WTC11 (cell line): Measurements from ENCODE around the gene CABP7. TPM values are rescaled to one million over a fixed set of nuclear protein-coding genes. Genes with fewer than 3 reads are reported as not detected.

Experiments used
- ATAC-seq: fragments of 200-7000 bp; cut with Tn5 transposase; 2 replicates; pipeline ENCODE4 v1.10.0; 2021; ENCODE audit warnings: mild to moderate bottlenecking, moderate library complexity
- CTCF ChIA-PET: fragments of 300-600 bp; sonication (Branson Sonifier 250); formaldehyde crosslinking; loops from one replicate; lab custom pipeline; 2021; ENCODE audit warnings: antibody characterized with exemption; lab: Charles Lee
- POLR2A ChIA-PET: fragments of 350-600 bp; sonication (Branson Sonifier 250); formaldehyde crosslinking; loops from one replicate; lab custom pipeline; 2021; ENCODE audit warnings: antibody characterized with exemption; lab: Charles Lee
- DNase-seq: peaks from one replicate; pipeline ENCODE4 v3.0.0; 2021; ENCODE audit warnings: low spot score
- H3K27ac Mint-ChIP-seq: 2 replicates; pipeline ENCODE4 v1.8.0; 2021; ENCODE audit warnings: mixed read lengths
- H3K27me3 Mint-ChIP-seq: 2 replicates; pipeline ENCODE4 v1.8.0; 2021; ENCODE audit warnings: low read depth, mild to moderate bottlenecking, moderate library complexity, mixed read lengths
- H3K36me3 Mint-ChIP-seq: 2 replicates; pipeline ENCODE4 v1.8.0; 2021; ENCODE audit warnings: mixed read lengths
- H3K4me1 Mint-ChIP-seq: 2 replicates; pipeline ENCODE4 v1.8.0; 2022; ENCODE audit warnings: mixed read lengths
- H3K4me3 Mint-ChIP-seq: 2 replicates; pipeline ENCODE4 v1.8.0; 2021; ENCODE audit warnings: mild to moderate bottlenecking, moderate library complexity, mixed read lengths
- H3K9me3 Mint-ChIP-seq: 2 replicates; pipeline ENCODE4 v1.8.0; 2021; ENCODE audit warnings: mixed read lengths
- ATF6 ChIP-seq: sonication (generic); formaldehyde crosslinking; IDR thresholded peaks from 2 replicates; pipeline ENCODE4 v1.8.1; 2023; ENCODE audit warnings: mild to moderate bottlenecking, missing genetic modification reagents
- CTCF ChIP-seq: fragments of 200-600 bp; IDR thresholded peaks from 2 replicates; pipeline ENCODE4 v1.8.0; 2022; ENCODE audit warnings: antibody characterized with exemption
- ELF4 ChIP-seq: sonication (generic); formaldehyde crosslinking; IDR thresholded peaks from 2 replicates; pipeline ENCODE4 v1.8.1; 2022; ENCODE audit warnings: low read depth, mild to moderate bottlenecking, moderate library complexity, missing genetic modification reagents
- ESRRA ChIP-seq: sonication (generic); formaldehyde crosslinking; IDR thresholded peaks from 2 replicates; pipeline ENCODE4 v1.8.1; 2022; ENCODE audit warnings: mild to moderate bottlenecking, missing genetic modification reagents, borderline replicate concordance
- FOXK1 ChIP-seq: sonication (generic); formaldehyde crosslinking; IDR thresholded peaks from 2 replicates; pipeline ENCODE4 v1.8.0; 2022; ENCODE audit warnings: mild to moderate bottlenecking, moderate library complexity, missing genetic modification reagents
- MLX ChIP-seq: sonication (generic); formaldehyde crosslinking; IDR thresholded peaks from 2 replicates; pipeline ENCODE4 v1.8.1; 2023; ENCODE audit warnings: mild to moderate bottlenecking, missing genetic modification reagents, moderate library complexity
- MXD4 ChIP-seq: fragments of 250-450 bp; sonication (Bioruptor Pico); IDR thresholded peaks from 2 replicates; pipeline ENCODE4 v1.8.0; 2021; ENCODE audit warnings: mild to moderate bottlenecking, moderate library complexity, borderline replicate concordance
- NFYB ChIP-seq: sonication (generic); formaldehyde crosslinking; conservative IDR thresholded peaks from 2 replicates; pipeline ENCODE4 v1.8.0; 2022; ENCODE audit warnings: low read depth, missing genetic modification reagents
- NR3C1 ChIP-seq: sonication (generic); formaldehyde crosslinking; conservative IDR thresholded peaks from 2 replicates; pipeline ENCODE4 v1.8.1; 2023; ENCODE audit warnings: low read depth, mild to moderate bottlenecking, missing genetic modification reagents
- PRDM15 ChIP-seq: sonication (generic); formaldehyde crosslinking; IDR thresholded peaks from 2 replicates; pipeline ENCODE4 v1.8.0; 2022; ENCODE audit warnings: missing genetic modification reagents
- RORB ChIP-seq: fragments of 250-450 bp; sonication (Bioruptor Pico); IDR thresholded peaks from 2 replicates; pipeline ENCODE4 v1.9.0; 2021; ENCODE audit warnings: mild to moderate bottlenecking
- TCF7 ChIP-seq: sonication (generic); formaldehyde crosslinking; IDR thresholded peaks from 2 replicates; pipeline ENCODE4 v1.8.0; 2022; ENCODE audit warnings: mild to moderate bottlenecking, low read depth, missing genetic modification reagents, moderate library complexity
- TEAD4 ChIP-seq: sonication (generic); formaldehyde crosslinking; IDR thresholded peaks from 2 replicates; pipeline ENCODE4 v1.8.0; 2022; ENCODE audit warnings: mild to moderate bottlenecking, missing genetic modification reagents
- TP53 ChIP-seq: sonication (generic); formaldehyde crosslinking; IDR thresholded peaks from 2 replicates; pipeline ENCODE4 v1.8.1; 2023; ENCODE audit warnings: mild to moderate bottlenecking, missing genetic modification reagents
- ZBTB43 ChIP-seq: sonication (generic); formaldehyde crosslinking; IDR thresholded peaks from 2 replicates; pipeline ENCODE4 v1.8.1; 2023; ENCODE audit warnings: mild to moderate bottlenecking, missing genetic modification reagents
- ZNF138 ChIP-seq: sonication (generic); formaldehyde crosslinking; conservative IDR thresholded peaks from 2 replicates; pipeline ENCODE4 v1.8.1; 2022; ENCODE audit warnings: mild to moderate bottlenecking, moderate library complexity, missing genetic modification reagents
- ZNF263 ChIP-seq: sonication (generic); formaldehyde crosslinking; IDR thresholded peaks from 2 replicates; pipeline ENCODE4 v1.8.1; 2022; ENCODE audit warnings: low read depth, mild to moderate bottlenecking, moderate library complexity, missing genetic modification reagents
- total RNA-seq: library from RNA; stranded (reverse); gene quantifications from 3 replicates; pipeline ENCODE4 v1.2.3, GENCODE V29; 2021

CABP7 gene
- total RNA-seq, 1 experiment from 2014 or later = 0.17 TPM

- no peak for TF ChIP-seq NR3C1 (CRISPR knock-in tag)
- TF ChIP-seq ATF6 (CRISPR knock-in tag) = no peak
- TF ChIP-seq MLX (CRISPR knock-in tag) = no peak
- no peak for TF ChIP-seq ESRRA (CRISPR knock-in tag)
- TF ChIP-seq PRDM15 = no peak
- TF ChIP-seq NFYB (CRISPR knock-in tag) = no peak
- no peak for TF ChIP-seq ZBTB43 (CRISPR knock-in tag)
- TF ChIP-seq FOXK1 = no peak
- no peak for TF ChIP-seq RORB
Measured at GRCh38 chr22:29693671-29694070, 26.1 kb upstream of the CABP7 start (continued).

- POLR2A ChIA-PET = no interaction called here
- no peak for DNase-seq
- Mint-ChIP-seq H3K36me3 (no peaks in the 10 kb centered on the region), H3K27ac (no peak overlapping the region), H3K4me1 (peaks cover 26% of the 10 kb centered on the region), H3K9me3 (no peaks in the 10 kb centered on the region)
- no peak for TF ChIP-seq ZNF263 (CRISPR knock-in tag)
- no peak for TF ChIP-seq TCF7
- TF ChIP-seq TP53 (CRISPR knock-in tag) = no peak
- TF ChIP-seq CTCF = no peak
- no peak for TF ChIP-seq ZNF138
- TF ChIP-seq TEAD4 = no peak
- TF ChIP-seq MXD4 (CRISPR knock-in tag) = no peak
- no peak for TF ChIP-seq ELF4 (CRISPR knock-in tag)
- TF ChIP-seq, all 79 proteins: peak for 0
- CTCF ChIA-PET = no interaction called here
- ATAC-seq = no peak
- H3K4me3 Mint-ChIP-seq = no peak overlapping the region
- H3K27me3 Mint-ChIP-seq = no peaks in the 10 kb centered on the region
Measured at GRCh38 chr22:29695129-29695926, 24.5 kb upstream of the CABP7 start.
